Osteocyte (in vitro differentiated cells): ENCODE results near the gene ADGRA1. TPM values are rescaled to one million over a fixed set of nuclear protein-coding genes. Genes with fewer than 3 reads are reported as not detected.

Experiments used
- DNase-seq: peaks from one replicate; pipeline ENCODE4 v3.0.0; 2021; ENCODE audit warnings: mixed read lengths; ENCODE audit not compliant: unreplicated experiment; ENCODE audit errors: extremely low spot score
- H3K27ac Mint-ChIP-seq: one replicate; pipeline ENCODE4 v1.8.0; 2021; ENCODE audit warnings: mild to moderate bottlenecking, mixed read lengths; ENCODE audit not compliant: unreplicated experiment
- H3K27me3 Mint-ChIP-seq: one replicate; pipeline ENCODE4 v1.8.0; 2021; ENCODE audit warnings: mixed read lengths; ENCODE audit not compliant: unreplicated experiment
- H3K36me3 Mint-ChIP-seq: one replicate; pipeline ENCODE4 v1.8.0; 2021; ENCODE audit warnings: mixed read lengths; ENCODE audit not compliant: unreplicated experiment
- H3K4me1 Mint-ChIP-seq: one replicate; pipeline ENCODE4 v1.8.0; 2021; ENCODE audit warnings: mixed read lengths; ENCODE audit not compliant: unreplicated experiment
- H3K4me3 Mint-ChIP-seq: one replicate; pipeline ENCODE4 v1.8.0; 2021; ENCODE audit warnings: mild to moderate bottlenecking, moderate library complexity, mixed read lengths; ENCODE audit not compliant: unreplicated experiment
- H3K9me3 Mint-ChIP-seq: one replicate; pipeline ENCODE4 v1.8.0; 2021; ENCODE audit warnings: mixed read lengths; ENCODE audit not compliant: unreplicated experiment
- CTCF ChIP-seq: fragments of 200-600 bp; sonication (generic); IDR thresholded peaks from 2 replicates; pipeline ENCODE4 v1.5.0; 2021; ENCODE audit warnings: antibody characterized with exemption, mild to moderate bottlenecking, moderate library complexity
- total RNA-seq: library from RNA; stranded (reverse); gene quantifications from 2 replicates; pipeline ENCODE4 v1.2.1, GENCODE V29; 2021

Gene ADGRA1
- total RNA-seq, 1 donor from 2014 or later = not detected

GRCh38 chr10:133088956-133089800 lies 1.5 kb downstream of the ADGRA1 start:
- TF ChIP-seq CTCF = no peak
- no peaks in the 10 kb centered on the region for H3K36me3 Mint-ChIP-seq
- no peak overlapping the region for H3K4me3 Mint-ChIP-seq
- H3K9me3 Mint-ChIP-seq = no peaks in the 10 kb centered on the region
- no peak for DNase-seq
- peaks cover 2% of the 10 kb centered on the region for H3K4me1 Mint-ChIP-seq
- H3K27me3 Mint-ChIP-seq = peaks cover 40% of the 10 kb centered on the region
- no peak overlapping the region for H3K27ac Mint-ChIP-seq

GRCh38 chr10:133090101-133090500 lies 2.4 kb downstream of the ADGRA1 start:
- no peaks in the 10 kb centered on the region for H3K36me3 Mint-ChIP-seq
- TF ChIP-seq CTCF = no peak
- DNase-seq = no peak
- peaks cover 2% of the 10 kb centered on the region for H3K4me1 Mint-ChIP-seq
- peaks cover 40% of the 10 kb centered on the region for H3K27me3 Mint-ChIP-seq
- H3K4me3 Mint-ChIP-seq = no peak overlapping the region
- H3K27ac Mint-ChIP-seq = no peak overlapping the region
- H3K9me3 Mint-ChIP-seq = no peaks in the 10 kb centered on the region

- H3K27me3 Mint-ChIP-seq = peaks cover 40% of the 10 kb centered on the region
- no peaks in the 10 kb centered on the region for H3K36me3 Mint-ChIP-seq
- no peaks in the 10 kb centered on the region for H3K9me3 Mint-ChIP-seq
- no peak overlapping the region for H3K27ac Mint-ChIP-seq
- DNase-seq = no peak
- H3K4me1 Mint-ChIP-seq = peaks cover 2% of the 10 kb centered on the region
- H3K4me3 Mint-ChIP-seq = no peak overlapping the region
- TF ChIP-seq CTCF = no peak
Observed at GRCh38 chr10:133090654-133091053, 2.9 kb downstream of the ADGRA1 start.

- Mint-ChIP-seq H3K36me3 (no peaks in the 10 kb centered on the region), H3K4me1 (peaks cover 2% of the 10 kb centered on the region), H3K4me3 (no peak overlapping the region), H3K27ac (no peak overlapping the region), H3K9me3 (no peaks in the 10 kb centered on the region), H3K27me3 (peaks cover 40% of the 10 kb centered on the region)
- no peak for TF ChIP-seq CTCF
- no peak for DNase-seq
Observed at GRCh38 chr10:133091316-133091715, 3.6 kb downstream of the ADGRA1 start.

- Mint-ChIP-seq H3K36me3 (no peaks in the 10 kb centered on the region), H3K4me3 (no peak overlapping the region), H3K27ac (no peak overlapping the region), H3K27me3 (peaks cover 32% of the 10 kb centered on the region), H3K9me3 (no peaks in the 10 kb centered on the region), H3K4me1 (no peaks in the 10 kb centered on the region)
- no peak for TF ChIP-seq CTCF
- DNase-seq = no peak
Observed at GRCh38 chr10:133093291-133093690, 5.6 kb downstream of the ADGRA1 start.
